ENCODE measurements around the gene AMN.

GRCh38 chr14:102893452-102893851 is 29.0 kb upstream of the AMN start:
- no peak for TF ChIP-seq POLR2A (IDR thresholded peaks at IDR 0.05; ENCODE audit: low read length)
- TF ChIP-seq GATA1 (IDR thresholded peaks at IDR 0.05; ENCODE audit: low read depth, low read length), result no peak

Measured in erythroblast (primary cell).